ENCODE measurements around the gene RNF213. TPM values are rescaled to one million over a fixed set of nuclear protein-coding genes. Genes with fewer than 3 reads are reported as not detected.
"Not testable (repeated sequence)": the region's sequence is repeated elsewhere in the genome, so short reads cannot be mapped to it uniquely, and the experiment has no call there.

RNF213 gene
- total RNA-seq, 1 experiment from 2014 or later: 117 TPM

GRCh38 chr17:80296221-80296620, 35.6 kb downstream of the RNF213 start:
- in situ Hi-C loops (cut with HindIII; ENCODE audit: low pct_unique_long_range_greater_than_20kb, low sequenced_read_pairs): loop anchor here (10.0 kb wide), 1 partner anchor 79 kb away; no protein-coding TSS in a partner anchor
- no peak for DNase-seq (ENCODE audit: low read depth, low spot score)

- no peak for DNase-seq (ENCODE audit: low read depth, low spot score)
- in situ Hi-C loops (cut with HindIII; ENCODE audit: low pct_unique_long_range_greater_than_20kb, low sequenced_read_pairs): loop anchor here (10.0 kb wide), 1 partner anchor 77 kb away; no protein-coding TSS in a partner anchor
These were observed 37.4 kb downstream of the RNF213 start for GRCh38 chr17:80297996-80298560.

GRCh38 chr17:80299350-80300100, 38.9 kb downstream of the RNF213 start:
- in situ Hi-C loops (cut with HindIII; ENCODE audit: low pct_unique_long_range_greater_than_20kb, low sequenced_read_pairs): loop anchor here (10.0 kb wide), 1 partner anchor 75 kb away; no protein-coding TSS in a partner anchor
- not testable (repeated sequence) for DNase-seq (ENCODE audit: low read depth, low spot score)

GRCh38 chr17:80300756-80301155, 40.1 kb downstream of the RNF213 start:
- DNase-seq (ENCODE audit: low read depth, low spot score); in situ Hi-C loops (cut with HindIII; ENCODE audit: low pct_unique_long_range_greater_than_20kb, low sequenced_read_pairs): not testable (repeated sequence)

GRCh38 chr17:80303824-80304223, 43.2 kb downstream of the RNF213 start:
- DNase-seq (ENCODE audit: low read depth, low spot score): no peak
- in situ Hi-C loops (cut with HindIII; ENCODE audit: low pct_unique_long_range_greater_than_20kb, low sequenced_read_pairs): no loop called here

GRCh38 chr17:80307994-80308691, 47.5 kb downstream of the RNF213 start:
- in situ Hi-C loops (cut with HindIII; ENCODE audit: low pct_unique_long_range_greater_than_20kb, low sequenced_read_pairs): no loop called here
- no peak for DNase-seq (ENCODE audit: low read depth, low spot score)

- DNase-seq (ENCODE audit: low read depth, low spot score): no peak
- in situ Hi-C loops (cut with HindIII; ENCODE audit: low pct_unique_long_range_greater_than_20kb, low sequenced_read_pairs): no loop called here
These were observed 48.3 kb downstream of the RNF213 start for GRCh38 chr17:80308692-80309517.

GRCh38 chr17:80311216-80311827, 50.7 kb downstream of the RNF213 start:
- DNase-seq (ENCODE audit: low read depth, low spot score): no peak
- in situ Hi-C loops (cut with HindIII; ENCODE audit: low pct_unique_long_range_greater_than_20kb, low sequenced_read_pairs): no loop called here

GRCh38 chr17:80312621-80313135, 52.0 kb downstream of the RNF213 start:
- DNase-seq (ENCODE audit: low read depth, low spot score): no peak
- in situ Hi-C loops (cut with HindIII; ENCODE audit: low pct_unique_long_range_greater_than_20kb, low sequenced_read_pairs): no loop called here

GRCh38 chr17:80313160-80313829, 52.6 kb downstream of the RNF213 start:
- in situ Hi-C loops (cut with HindIII; ENCODE audit: low pct_unique_long_range_greater_than_20kb, low sequenced_read_pairs): no loop called here
- DNase-seq (ENCODE audit: low read depth, low spot score): no peak

DNA sequence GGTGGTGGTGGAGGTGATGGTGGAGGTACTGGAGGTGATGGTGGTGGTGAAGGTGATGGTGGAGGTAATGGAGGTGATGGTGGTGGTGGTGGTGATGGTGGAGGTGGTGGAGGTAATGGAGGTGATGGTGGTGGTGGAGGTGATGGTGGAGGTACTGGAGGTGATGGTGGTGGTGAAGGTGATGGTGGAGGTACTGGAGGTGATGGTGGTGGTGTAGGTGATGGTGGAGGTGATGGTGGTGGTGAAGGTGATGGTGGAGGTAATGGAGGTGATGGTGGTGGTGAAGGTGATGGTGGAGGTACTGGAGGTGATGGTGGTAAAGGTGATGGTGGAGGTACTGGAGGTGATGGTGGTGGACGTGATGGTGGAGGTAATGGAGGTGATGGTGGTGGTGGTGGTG, 53.3 kb downstream of the RNF213 start:
- DNase-seq (ENCODE audit: low read depth, low spot score); in situ Hi-C loops (cut with HindIII; ENCODE audit: low pct_unique_long_range_greater_than_20kb, low sequenced_read_pairs): not testable (repeated sequence)

GRCh38 chr17:80315517-80316182, 55.0 kb downstream of the RNF213 start:
- in situ Hi-C loops (cut with HindIII; ENCODE audit: low pct_unique_long_range_greater_than_20kb, low sequenced_read_pairs): no loop called here
- DNase-seq (ENCODE audit: low read depth, low spot score): no peak

GRCh38 chr17:80316431-80316830, 55.8 kb downstream of the RNF213 start:
- in situ Hi-C loops (cut with HindIII; ENCODE audit: low pct_unique_long_range_greater_than_20kb, low sequenced_read_pairs): no loop called here
- DNase-seq (ENCODE audit: low read depth, low spot score): no peak

GRCh38 chr17:80316927-80317705, 56.5 kb downstream of the RNF213 start:
- in situ Hi-C loops (cut with HindIII; ENCODE audit: low pct_unique_long_range_greater_than_20kb, low sequenced_read_pairs): no loop called here
- DNase-seq (ENCODE audit: low read depth, low spot score): no peak

- in situ Hi-C loops (cut with HindIII; ENCODE audit: low pct_unique_long_range_greater_than_20kb, low sequenced_read_pairs): no loop called here
- DNase-seq (ENCODE audit: low read depth, low spot score): no peak
These were observed 57.0 kb downstream of the RNF213 start for GRCh38 chr17:80317706-80317980.

- in situ Hi-C loops (cut with HindIII; ENCODE audit: low pct_unique_long_range_greater_than_20kb, low sequenced_read_pairs): no loop called here
- DNase-seq (ENCODE audit: low read depth, low spot score): no peak
These were observed 57.5 kb downstream of the RNF213 start for GRCh38 chr17:80318166-80318565.
